COLO668 (cell line): ENCODE results near the gene TMEM89.

Experiments
- DNase-seq: peaks from one replicate; lab custom pipeline; 2025; ENCODE audit not compliant: unreplicated experiment; lab: John Stamatoyannopoulos, UW

Gene TMEM89

GRCh38 chr3:48614044-48614443, 7.5 kb downstream of the TMEM89 start:
- no peak for DNase-seq

- no peak for DNase-seq
These were observed 9.3 kb downstream of the TMEM89 start for GRCh38 chr3:48612309-48612708.

- peak; percentile 91 for DNase-seq
These were observed 12.2 kb downstream of the TMEM89 start, which contains the start of gene UQCRC1 for GRCh38 chr3:48609088-48610005. Gene UQCRC1 (minus strand): TSS chr3:48609646. CDS start chr3:48609620, 26 bp downstream.

- peak; percentile 1 for DNase-seq
These were observed 14.1 kb downstream of the TMEM89 start for GRCh38 chr3:48607519-48607918.

- DNase-seq = no peak
These were observed 20.0 kb downstream of the TMEM89 start for GRCh38 chr3:48601622-48601994.

- DNase-seq = no peak
These were observed 20.6 kb downstream of the TMEM89 start for GRCh38 chr3:48600711-48601621.

GRCh38 chr3:48599509-48600285, 21.9 kb downstream of the TMEM89 start:
- DNase-seq = no peak

- no peak for DNase-seq
These were observed 22.5 kb downstream of the TMEM89 start for GRCh38 chr3:48599077-48599501.

GRCh38 chr3:48598323-48599076, 23.1 kb downstream of the TMEM89 start:
- DNase-seq = no peak

GRCh38 chr3:48597408-48597800, 24.2 kb downstream of the TMEM89 start:
- no peak for DNase-seq

- no peak for DNase-seq
These were observed 24.7 kb downstream of the TMEM89 start for GRCh38 chr3:48596676-48597407.

GRCh38 chr3:48596157-48596556, 25.4 kb downstream of the TMEM89 start:
- no peak for DNase-seq

GRCh38 chr3:48595526-48596121, 25.9 kb downstream of the TMEM89 start:
- peak; percentile 25 for DNase-seq

GRCh38 chr3:48595075-48595525, 26.5 kb downstream of the TMEM89 start, which contains the start of gene COL7A1:
Gene COL7A1 (minus strand): TSS chr3:48595329. CDS start chr3:48595159, 170 bp downstream.
- peak; percentile 21 for DNase-seq

- DNase-seq = no peak
These were observed 27.0 kb downstream of the TMEM89 start for GRCh38 chr3:48594417-48595049.

- DNase-seq = no peak
These were observed 28.2 kb downstream of the TMEM89 start for GRCh38 chr3:48593337-48593736.

- no peak for DNase-seq
These were observed 29.0 kb downstream of the TMEM89 start for GRCh38 chr3:48592519-48593087.

- no peak for DNase-seq
These were observed 29.6 kb downstream of the TMEM89 start for GRCh38 chr3:48591886-48592518.
